SK-N-SH treated with all-trans-retinoic acid at 6 μM for 48 hours (cell line): Measurements from ENCODE around the gene TMEM163.

Experiments
- ATAC-seq: fragments of 200-7000 bp; cut with Tn5 transposase; 3 replicates; pipeline ENCODE4 v1.9.1; 2020; ENCODE audit warnings: mild to moderate bottlenecking, moderate library complexity
- ARNTL ChIP-seq: fragments of 450-650 bp; formaldehyde crosslinking; IDR thresholded peaks from 2 replicates; pipeline ENCODE4 v1.5.0; 2020; ENCODE audit warnings: low read depth, mild to moderate bottlenecking, moderate library complexity, borderline replicate concordance
- BACH2 ChIP-seq: fragments of 250-450 bp; sonication (Bioruptor Pico); IDR thresholded peaks from 2 replicates; pipeline ENCODE4 v1.9.0; 2021; ENCODE audit warnings: mild to moderate bottlenecking, borderline replicate concordance
- CSDC2 ChIP-seq: fragments of 250-450 bp; sonication (Bioruptor Pico); IDR thresholded peaks from 2 replicates; pipeline ENCODE4 v1.5.0; 2020; ENCODE audit warnings: mild to moderate bottlenecking, moderate library complexity
- ESRRG ChIP-seq: fragments of 250-450 bp; sonication (Bioruptor Pico); IDR thresholded peaks from 2 replicates; pipeline ENCODE4 v1.6.1; 2021; ENCODE audit warnings: mild to moderate bottlenecking
- GLIS3 ChIP-seq: fragments of 250-450 bp; sonication (Bioruptor Pico); IDR thresholded peaks from 2 replicates; pipeline ENCODE4 v1.5.0; 2020; ENCODE audit warnings: mild to moderate bottlenecking, moderate library complexity
- ISL1 ChIP-seq: fragments of 250-450 bp; sonication (Bioruptor Pico); IDR thresholded peaks from 2 replicates; pipeline ENCODE4 v2.1.2; 2022; ENCODE audit warnings: mild to moderate bottlenecking, moderate library complexity
- OSR1 ChIP-seq: fragments of 250-450 bp; sonication (Bioruptor Pico); IDR thresholded peaks from 2 replicates; pipeline ENCODE4 v1.8.0; 2022; ENCODE audit warnings: moderate library complexity, mild to moderate bottlenecking, inconsistent platforms
- PPARA ChIP-seq: fragments of 250-450 bp; sonication (Bioruptor Pico); IDR thresholded peaks from 2 replicates; pipeline ENCODE4 v1.5.0; 2020; ENCODE audit warnings: mild to moderate bottlenecking, borderline replicate concordance
- RARB ChIP-seq: fragments of 250-450 bp; sonication (Bioruptor Pico); IDR thresholded peaks from 2 replicates; pipeline ENCODE4 v1.8.0; 2021; ENCODE audit warnings: mild to moderate bottlenecking, moderate library complexity
- SNAI2 ChIP-seq: fragments of 250-450 bp; sonication (Bioruptor Pico); IDR thresholded peaks from 2 replicates; pipeline ENCODE4 v1.5.0; 2020; ENCODE audit warnings: mild to moderate bottlenecking, moderate library complexity
- TCF4 ChIP-seq: fragments of 250-450 bp; sonication (Bioruptor Pico); IDR thresholded peaks from 2 replicates; pipeline ENCODE4 v1.8.0; 2021; ENCODE audit warnings: mild to moderate bottlenecking, moderate library complexity, borderline replicate concordance
- TOX ChIP-seq: fragments of 250-450 bp; sonication (Bioruptor Pico); IDR thresholded peaks from 2 replicates; pipeline ENCODE4 v1.8.0; 2021; ENCODE audit warnings: mild to moderate bottlenecking, moderate library complexity, borderline replicate concordance
- ZC3H10 ChIP-seq: fragments of 250-450 bp; sonication (Bioruptor Pico); IDR thresholded peaks from 2 replicates; pipeline ENCODE4 v1.5.1; 2021; ENCODE audit warnings: mild to moderate bottlenecking, moderate library complexity
- ZFP3 ChIP-seq: fragments of 250-450 bp; sonication (Bioruptor Pico); IDR thresholded peaks from 2 replicates; pipeline ENCODE4 v1.5.0; 2020; ENCODE audit warnings: mild to moderate bottlenecking, moderate library complexity
- ZFP30 ChIP-seq: fragments of 450-650 bp; formaldehyde crosslinking; IDR thresholded peaks from 2 replicates; pipeline ENCODE4 v1.5.0; 2022; ENCODE audit warnings: mild to moderate bottlenecking, moderate library complexity
- ZNF565 ChIP-seq: fragments of 450-650 bp; formaldehyde crosslinking; conservative IDR thresholded peaks from 2 replicates; pipeline ENCODE4 v1.5.0; 2020; ENCODE audit warnings: low read depth, mild to moderate bottlenecking, moderate library complexity
- ZNF70 ChIP-seq: fragments of 450-650 bp; formaldehyde crosslinking; IDR thresholded peaks from 2 replicates; pipeline ENCODE4 v1.5.0; 2020; ENCODE audit warnings: mild to moderate bottlenecking, moderate library complexity
- ZNF8 ChIP-seq: fragments of 450-650 bp; formaldehyde crosslinking; IDR thresholded peaks from 2 replicates; pipeline ENCODE4 v1.5.0; 2020; ENCODE audit warnings: mild to moderate bottlenecking, moderate library complexity
- TF ChIP-seq, protein P1 (sequence below): fragments of 250-450 bp; sonication (Bioruptor Pico); IDR thresholded peaks from 2 replicates; pipeline ENCODE4 v1.5.0; 2020; ENCODE audit warnings: mild to moderate bottlenecking, moderate library complexity
- TF ChIP-seq, protein P2 (sequence below): fragments of 250-450 bp; sonication (Bioruptor Pico); IDR thresholded peaks from 2 replicates; pipeline ENCODE4 v1.8.0; 2021; ENCODE audit warnings: low read depth, mild to moderate bottlenecking, moderate library complexity, borderline replicate concordance
- TF ChIP-seq, protein P3 (sequence below): fragments of 250-450 bp; sonication (Bioruptor Pico); IDR thresholded peaks from 2 replicates; pipeline ENCODE4 v1.8.0; 2020; ENCODE audit warnings: mild to moderate bottlenecking, moderate library complexity, borderline replicate concordance
- TF ChIP-seq, protein P4 (sequence below): fragments of 250-450 bp; sonication (Bioruptor Pico); IDR thresholded peaks from 2 replicates; pipeline ENCODE4 v1.5.1; 2021; ENCODE audit warnings: mild to moderate bottlenecking, moderate library complexity

TMEM163 gene

DNA sequence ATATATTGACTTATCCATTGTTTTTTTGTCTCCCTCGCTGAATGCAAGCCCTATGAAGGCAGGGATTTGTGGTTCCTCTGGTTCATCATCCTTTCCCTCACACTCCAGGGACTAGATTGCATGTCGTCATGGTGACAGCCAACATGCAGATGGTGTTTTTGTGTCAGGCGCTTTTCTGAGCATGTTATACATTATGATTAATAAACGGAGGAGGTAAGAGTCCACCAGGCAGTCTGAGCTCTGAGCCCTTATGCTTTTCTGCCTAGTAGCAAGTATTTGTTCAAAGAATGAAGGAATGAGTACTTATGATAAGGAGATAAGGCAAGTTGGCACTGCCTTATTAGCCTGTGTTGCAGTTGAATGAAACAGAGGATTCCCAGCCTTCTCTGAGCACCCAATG lies 283.3 kb downstream of the TMEM163 start (continued):
- TF ChIP-seq, protein P1, sequence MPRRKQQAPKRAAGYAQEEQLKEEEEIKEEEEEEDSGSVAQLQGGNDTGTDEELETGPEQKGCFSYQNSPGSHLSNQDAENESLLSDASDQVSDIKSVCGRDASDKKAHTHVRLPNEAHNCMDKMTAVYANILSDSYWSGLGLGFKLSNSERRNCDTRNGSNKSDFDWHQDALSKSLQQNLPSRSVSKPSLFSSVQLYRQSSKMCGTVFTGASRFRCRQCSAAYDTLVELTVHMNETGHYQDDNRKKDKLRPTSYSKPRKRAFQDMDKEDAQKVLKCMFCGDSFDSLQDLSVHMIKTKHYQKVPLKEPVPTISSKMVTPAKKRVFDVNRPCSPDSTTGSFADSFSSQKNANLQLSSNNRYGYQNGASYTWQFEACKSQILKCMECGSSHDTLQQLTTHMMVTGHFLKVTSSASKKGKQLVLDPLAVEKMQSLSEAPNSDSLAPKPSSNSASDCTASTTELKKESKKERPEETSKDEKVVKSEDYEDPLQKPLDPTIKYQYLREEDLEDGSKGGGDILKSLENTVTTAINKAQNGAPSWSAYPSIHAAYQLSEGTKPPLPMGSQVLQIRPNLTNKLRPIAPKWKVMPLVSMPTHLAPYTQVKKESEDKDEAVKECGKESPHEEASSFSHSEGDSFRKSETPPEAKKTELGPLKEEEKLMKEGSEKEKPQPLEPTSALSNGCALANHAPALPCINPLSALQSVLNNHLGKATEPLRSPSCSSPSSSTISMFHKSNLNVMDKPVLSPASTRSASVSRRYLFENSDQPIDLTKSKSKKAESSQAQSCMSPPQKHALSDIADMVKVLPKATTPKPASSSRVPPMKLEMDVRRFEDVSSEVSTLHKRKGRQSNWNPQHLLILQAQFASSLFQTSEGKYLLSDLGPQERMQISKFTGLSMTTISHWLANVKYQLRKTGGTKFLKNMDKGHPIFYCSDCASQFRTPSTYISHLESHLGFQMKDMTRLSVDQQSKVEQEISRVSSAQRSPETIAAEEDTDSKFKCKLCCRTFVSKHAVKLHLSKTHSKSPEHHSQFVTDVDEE (CRISPR knock-in tag), result no peak
- TF ChIP-seq, all 23 proteins: peak for 0

DNA sequence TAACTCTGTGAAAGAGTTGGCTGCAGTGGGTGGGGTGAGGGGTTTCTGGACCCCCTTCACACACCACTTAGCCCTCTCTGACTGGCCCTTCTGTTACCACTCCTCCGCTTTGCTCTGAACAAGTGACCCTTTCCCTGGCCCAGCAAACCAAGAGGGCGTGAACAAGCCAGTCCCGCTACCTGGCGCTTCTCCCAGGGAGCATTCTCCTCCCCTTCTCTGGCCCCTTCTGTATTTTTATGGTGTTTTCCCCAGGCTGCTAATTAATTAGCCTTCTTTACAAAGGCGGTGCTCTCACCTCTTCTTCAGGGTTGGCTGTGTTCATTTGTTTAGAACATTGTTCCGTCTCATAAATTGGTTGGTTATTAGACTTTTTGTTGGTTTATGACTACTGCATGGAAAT lies 284.8 kb downstream of the TMEM163 start:
- TF ChIP-seq OSR1 (no peak), ZNF565 (CRISPR knock-in tag) (no peak), ZNF8 (CRISPR knock-in tag) (no peak), PPARA (no peak), BACH2 (CRISPR knock-in tag) (no peak), ZC3H10 (no peak), ZFP30 (no peak), TOX (no peak)
- TF ChIP-seq, protein P2, sequence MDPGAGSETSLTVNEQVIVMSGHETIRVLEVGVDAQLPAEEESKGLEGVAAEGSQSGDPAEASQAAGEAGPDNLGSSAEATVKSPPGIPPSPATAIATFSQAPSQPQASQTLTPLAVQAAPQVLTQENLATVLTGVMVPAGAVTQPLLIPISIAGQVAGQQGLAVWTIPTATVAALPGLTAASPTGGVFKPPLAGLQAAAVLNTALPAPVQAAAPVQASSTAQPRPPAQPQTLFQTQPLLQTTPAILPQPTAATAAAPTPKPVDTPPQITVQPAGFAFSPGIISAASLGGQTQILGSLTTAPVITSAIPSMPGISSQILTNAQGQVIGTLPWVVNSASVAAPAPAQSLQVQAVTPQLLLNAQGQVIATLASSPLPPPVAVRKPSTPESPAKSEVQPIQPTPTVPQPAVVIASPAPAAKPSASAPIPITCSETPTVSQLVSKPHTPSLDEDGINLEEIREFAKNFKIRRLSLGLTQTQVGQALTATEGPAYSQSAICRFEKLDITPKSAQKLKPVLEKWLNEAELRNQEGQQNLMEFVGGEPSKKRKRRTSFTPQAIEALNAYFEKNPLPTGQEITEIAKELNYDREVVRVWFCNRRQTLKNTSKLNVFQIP (CRISPR knock-in tag), result no peak
- ATAC-seq, result no peak

DNA sequence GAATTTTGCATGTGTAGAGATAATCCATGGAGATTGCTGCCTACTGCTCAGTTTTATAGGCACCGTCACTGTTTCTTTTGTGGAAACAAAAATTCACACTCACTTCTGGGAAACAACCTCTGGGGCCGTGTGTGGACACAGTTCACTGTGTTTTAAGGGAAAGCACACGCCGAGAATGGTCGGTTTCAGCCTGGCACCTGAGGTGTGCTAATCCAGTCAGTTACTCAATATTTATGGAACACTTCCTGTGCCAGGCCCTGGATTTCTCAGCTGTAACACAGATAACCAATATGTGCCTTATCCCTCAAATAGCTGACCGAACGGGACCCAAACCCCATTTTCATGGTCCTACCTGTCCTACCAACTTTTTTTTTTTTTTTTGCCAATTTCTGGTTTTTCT lies 285.3 kb downstream of the TMEM163 start:
- no peak for ATAC-seq
- TF ChIP-seq ZNF8 (CRISPR knock-in tag) (no peak), ARNTL (no peak), TCF4 (no peak), OSR1 (no peak), BACH2 (CRISPR knock-in tag) (no peak), ZNF70 (no peak), CSDC2 (CRISPR knock-in tag) (no peak), ZFP30 (no peak), PPARA (no peak), TOX (no peak), SNAI2 (no peak), ISL1 (CRISPR knock-in tag) (no peak), ZC3H10 (no peak), ZNF565 (CRISPR knock-in tag) (no peak)
- TF ChIP-seq, protein P2 (CRISPR knock-in tag), result no peak

DNA sequence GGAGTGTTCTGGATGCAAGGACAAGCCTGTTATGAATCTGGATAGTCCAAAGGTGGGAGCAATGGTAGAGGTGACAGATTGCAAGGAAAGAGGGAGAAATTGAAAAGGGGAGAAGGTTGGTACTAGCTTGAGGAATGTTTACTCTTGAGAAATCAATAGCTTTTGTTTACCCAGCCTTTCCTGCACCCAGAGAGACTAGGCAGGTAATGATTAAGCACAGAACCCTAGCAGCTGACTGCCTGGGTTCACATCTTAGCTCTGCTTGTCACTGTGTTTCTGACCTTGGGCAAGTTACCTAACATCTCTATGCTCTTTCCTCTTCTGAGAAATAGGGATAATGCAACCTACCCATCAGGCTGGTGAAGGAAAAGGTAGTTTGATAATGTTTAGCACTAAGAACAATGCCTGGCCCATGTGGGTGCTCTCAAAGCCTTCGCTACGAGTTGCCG lies 286.3 kb downstream of the TMEM163 start:
- ATAC-seq, result no peak

More for the DNA sequence above, 286.3 kb downstream of the TMEM163 start:
- TF ChIP-seq ESRRG (CRISPR knock-in tag) (no peak), ISL1 (CRISPR knock-in tag) (no peak), ARNTL (no peak), ZFP3 (CRISPR knock-in tag) (no peak), TOX (no peak), ZNF565 (CRISPR knock-in tag) (no peak), ZNF70 (no peak), ZC3H10 (no peak), OSR1 (no peak), RARB (no peak), TCF4 (no peak), GLIS3 (CRISPR knock-in tag) (no peak), BACH2 (CRISPR knock-in tag) (no peak), CSDC2 (CRISPR knock-in tag) (no peak), ZNF8 (CRISPR knock-in tag) (no peak)
- TF ChIP-seq, protein P2 (CRISPR knock-in tag), result no peak
- TF ChIP-seq, protein P3, sequence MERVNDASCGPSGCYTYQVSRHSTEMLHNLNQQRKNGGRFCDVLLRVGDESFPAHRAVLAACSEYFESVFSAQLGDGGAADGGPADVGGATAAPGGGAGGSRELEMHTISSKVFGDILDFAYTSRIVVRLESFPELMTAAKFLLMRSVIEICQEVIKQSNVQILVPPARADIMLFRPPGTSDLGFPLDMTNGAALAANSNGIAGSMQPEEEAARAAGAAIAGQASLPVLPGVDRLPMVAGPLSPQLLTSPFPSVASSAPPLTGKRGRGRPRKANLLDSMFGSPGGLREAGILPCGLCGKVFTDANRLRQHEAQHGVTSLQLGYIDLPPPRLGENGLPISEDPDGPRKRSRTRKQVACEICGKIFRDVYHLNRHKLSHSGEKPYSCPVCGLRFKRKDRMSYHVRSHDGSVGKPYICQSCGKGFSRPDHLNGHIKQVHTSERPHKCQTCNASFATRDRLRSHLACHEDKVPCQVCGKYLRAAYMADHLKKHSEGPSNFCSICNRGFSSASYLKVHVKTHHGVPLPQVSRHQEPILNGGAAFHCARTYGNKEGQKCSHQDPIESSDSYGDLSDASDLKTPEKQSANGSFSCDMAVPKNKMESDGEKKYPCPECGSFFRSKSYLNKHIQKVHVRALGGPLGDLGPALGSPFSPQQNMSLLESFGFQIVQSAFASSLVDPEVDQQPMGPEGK (CRISPR knock-in tag), result no peak
- TF ChIP-seq, protein P4, sequence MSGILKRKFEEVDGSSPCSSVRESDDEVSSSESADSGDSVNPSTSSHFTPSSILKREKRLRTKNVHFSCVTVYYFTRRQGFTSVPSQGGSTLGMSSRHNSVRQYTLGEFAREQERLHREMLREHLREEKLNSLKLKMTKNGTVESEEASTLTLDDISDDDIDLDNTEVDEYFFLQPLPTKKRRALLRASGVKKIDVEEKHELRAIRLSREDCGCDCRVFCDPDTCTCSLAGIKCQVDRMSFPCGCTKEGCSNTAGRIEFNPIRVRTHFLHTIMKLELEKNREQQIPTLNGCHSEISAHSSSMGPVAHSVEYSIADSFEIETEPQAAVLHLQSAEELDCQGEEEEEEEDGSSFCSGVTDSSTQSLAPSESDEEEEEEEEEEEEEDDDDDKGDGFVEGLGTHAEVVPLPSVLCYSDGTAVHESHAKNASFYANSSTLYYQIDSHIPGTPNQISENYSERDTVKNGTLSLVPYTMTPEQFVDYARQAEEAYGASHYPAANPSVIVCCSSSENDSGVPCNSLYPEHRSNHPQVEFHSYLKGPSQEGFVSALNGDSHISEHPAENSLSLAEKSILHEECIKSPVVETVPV (CRISPR knock-in tag), result no peak
